AG09309 (cell line): ENCODE results near the gene NR4A2.

Experiments used
- DNase-seq: peaks from one replicate; pipeline ENCODE4 v3.0.0-alpha.2; 2010; ENCODE audit warnings: low read depth
- H3K4me3 ChIP-seq: 2 replicates; pipeline ENCODE4 v1.5.1; 2011; ENCODE audit warnings: mild to moderate bottlenecking, low read depth, low read length, moderate library complexity; ENCODE audit not compliant: control insufficient read depth
- CTCF ChIP-seq: IDR thresholded peaks from 2 replicates; pipeline ENCODE4 v1.5.1; 2011; ENCODE audit warnings: mild to moderate bottlenecking, low read depth, low read length, inconsistent platforms; ENCODE audit not compliant: insufficient read depth, control insufficient read depth; ENCODE audit errors: missing control alignments

The NR4A2 gene

GRCh38 chr2:156321243-156321904 lies 11.1 kb downstream of the NR4A2 start:
- peak overlapping the region; percentile 39 for H3K4me3 ChIP-seq
- TF ChIP-seq CTCF: no peak
- DNase-seq: no peak

GRCh38 chr2:156320486-156321098 lies 11.9 kb downstream of the NR4A2 start:
- H3K4me3 ChIP-seq: peak overlapping the region; percentile 39
- TF ChIP-seq CTCF: no peak
- no peak for DNase-seq

GRCh38 chr2:156319811-156320485 lies 12.6 kb downstream of the NR4A2 start:
- peak overlapping the region; percentile 39 for H3K4me3 ChIP-seq
- DNase-seq: no peak

DNA sequence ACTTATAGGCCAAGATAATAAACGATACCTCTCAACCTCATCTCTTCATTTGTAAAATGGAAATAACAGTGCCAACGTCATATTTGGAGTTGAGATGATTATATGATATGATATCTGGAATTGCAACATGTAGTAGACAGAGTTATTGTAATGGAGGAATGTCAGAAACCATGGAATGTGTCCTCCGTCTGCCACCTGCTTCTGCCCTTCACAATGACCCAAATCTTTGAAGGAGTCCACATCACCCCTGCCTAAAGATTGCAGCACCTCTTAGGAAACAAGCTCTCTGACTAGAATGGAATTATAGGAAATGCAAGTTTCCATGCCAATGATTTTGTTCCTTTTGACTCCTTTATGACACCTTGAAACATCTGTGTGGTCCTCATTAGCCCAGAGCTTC lies 14.9 kb downstream of the NR4A2 start:
- TF ChIP-seq CTCF: no peak
- no peak for DNase-seq
- H3K4me3 ChIP-seq: no peak overlapping the region

More at GRCh38 chr2:156319811-156320485, 12.6 kb downstream of the NR4A2 start:
- peak; percentile 6 for TF ChIP-seq CTCF

- no peak for TF ChIP-seq CTCF
- H3K4me3 ChIP-seq: no peak overlapping the region
- no peak for DNase-seq
These were observed 20.5 kb downstream of the NR4A2 start for GRCh38 chr2:156311976-156312375.

DNA sequence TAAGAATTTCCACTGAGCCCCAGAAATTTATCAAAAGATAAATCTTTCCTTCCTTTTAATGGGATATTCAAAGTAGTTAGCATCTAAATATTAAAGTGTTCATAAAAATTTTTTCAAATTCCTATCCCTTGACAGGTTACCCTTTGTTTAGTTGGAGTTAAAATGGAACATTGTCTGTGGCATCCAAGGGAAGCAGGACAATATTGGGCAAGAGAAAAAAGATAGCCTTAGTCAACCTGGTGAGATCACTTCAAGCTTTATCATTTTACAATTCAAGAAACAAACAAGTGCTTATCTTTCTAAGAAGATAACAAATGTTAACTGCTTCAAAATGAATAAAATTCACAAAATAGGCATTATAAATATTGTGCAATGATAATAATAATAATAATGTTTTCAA lies 21.7 kb downstream of the NR4A2 start:
- no peak for TF ChIP-seq CTCF
- H3K4me3 ChIP-seq: no peak overlapping the region
- DNase-seq: no peak
